NB4 (cell line): ENCODE measurements around the gene SLC2A3.

ENCODE experiments used
- MYC ChIP-seq: IDR thresholded peaks from 2 replicates; pipeline ENCODE4 v1.6.1; 2011; ENCODE audit warnings: low read depth, low read length
- POLR2A ChIP-seq: IDR thresholded peaks from 2 replicates; pipeline ENCODE4 v1.6.1; 2011; ENCODE audit warnings: mild to moderate bottlenecking; ENCODE audit not compliant: insufficient read length; ENCODE audit errors: extremely low read depth
- TF ChIP-seq, protein P1 (sequence below): IDR thresholded peaks from one replicate; pipeline ENCODE4 v1.5.1; 2012; ENCODE audit warnings: low read depth, low read length
- TF ChIP-seq, protein P2 (sequence below): IDR thresholded peaks from 2 replicates; pipeline ENCODE4 v1.6.1; 2011; ENCODE audit warnings: low read depth, low read length

DNA sequence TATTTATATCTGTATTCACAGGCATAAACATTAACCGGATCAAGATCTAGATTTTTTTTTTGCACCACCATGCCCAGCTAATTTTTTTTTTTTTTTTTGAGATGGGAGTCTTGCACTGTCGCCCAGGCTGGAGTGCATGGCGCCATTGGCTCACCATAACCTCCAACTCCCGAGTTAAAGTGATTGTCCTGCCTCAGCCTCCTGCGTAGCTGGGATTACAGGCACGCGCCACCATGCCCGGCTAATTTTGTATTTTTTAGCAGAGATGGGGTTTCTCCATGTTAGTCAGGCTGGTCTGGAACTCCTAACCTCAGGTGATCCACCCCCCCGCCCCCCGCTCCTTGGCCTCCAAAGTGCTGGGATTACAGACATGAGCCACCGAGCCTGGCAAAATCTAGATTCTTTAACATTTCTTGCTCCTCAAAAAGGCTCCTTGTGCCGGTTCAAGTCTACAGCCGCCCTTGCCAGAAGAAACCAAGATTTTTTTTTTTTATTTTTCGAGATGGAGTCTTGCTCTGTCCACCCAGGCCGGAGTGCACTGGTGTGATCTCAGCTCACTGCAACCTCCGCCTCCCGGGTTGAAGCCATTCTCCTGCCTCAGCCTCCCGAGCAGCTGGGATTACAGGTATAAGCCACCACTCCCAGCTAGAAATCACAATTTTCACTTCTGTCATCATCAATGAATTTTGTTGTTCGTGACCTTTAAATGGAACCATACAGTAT, 36.9 kb upstream of the SLC2A3 start:
- TF ChIP-seq, protein P1, sequence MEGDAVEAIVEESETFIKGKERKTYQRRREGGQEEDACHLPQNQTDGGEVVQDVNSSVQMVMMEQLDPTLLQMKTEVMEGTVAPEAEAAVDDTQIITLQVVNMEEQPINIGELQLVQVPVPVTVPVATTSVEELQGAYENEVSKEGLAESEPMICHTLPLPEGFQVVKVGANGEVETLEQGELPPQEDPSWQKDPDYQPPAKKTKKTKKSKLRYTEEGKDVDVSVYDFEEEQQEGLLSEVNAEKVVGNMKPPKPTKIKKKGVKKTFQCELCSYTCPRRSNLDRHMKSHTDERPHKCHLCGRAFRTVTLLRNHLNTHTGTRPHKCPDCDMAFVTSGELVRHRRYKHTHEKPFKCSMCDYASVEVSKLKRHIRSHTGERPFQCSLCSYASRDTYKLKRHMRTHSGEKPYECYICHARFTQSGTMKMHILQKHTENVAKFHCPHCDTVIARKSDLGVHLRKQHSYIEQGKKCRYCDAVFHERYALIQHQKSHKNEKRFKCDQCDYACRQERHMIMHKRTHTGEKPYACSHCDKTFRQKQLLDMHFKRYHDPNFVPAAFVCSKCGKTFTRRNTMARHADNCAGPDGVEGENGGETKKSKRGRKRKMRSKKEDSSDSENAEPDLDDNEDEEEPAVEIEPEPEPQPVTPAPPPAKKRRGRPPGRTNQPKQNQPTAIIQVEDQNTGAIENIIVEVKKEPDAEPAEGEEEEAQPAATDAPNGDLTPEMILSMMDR, result no peak
- TF ChIP-seq POLR2A, result no peak
- no peak for TF ChIP-seq MYC
- TF ChIP-seq, protein P2, sequence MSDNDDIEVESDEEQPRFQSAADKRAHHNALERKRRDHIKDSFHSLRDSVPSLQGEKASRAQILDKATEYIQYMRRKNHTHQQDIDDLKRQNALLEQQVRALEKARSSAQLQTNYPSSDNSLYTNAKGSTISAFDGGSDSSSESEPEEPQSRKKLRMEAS, result no peak
